ENCODE data around the gene SYT12.
"Not testable (repeated sequence)": the region's sequence is repeated elsewhere in the genome, so short reads cannot be mapped to it uniquely, and the experiment has no call there.

The SYT12 gene

GRCh38 chr11:67022961-67023956 is at the start of gene SYT12:
Gene SYT12, plus strand, starts transcription at chr11:67023134. Its CDS starts 7,011 bp downstream, at chr11:67030145.
- no peak for DNase-seq (ENCODE audit: low read depth in 2 of 2)

- peak; percentile 69 to 76 for DNase-seq (ENCODE audit: low read depth in 2 of 2)
Measured at GRCh38 chr11:66973956-66974580, 48.9 kb upstream of the SYT12 start.

- no peak for DNase-seq (ENCODE audit: low read depth in 2 of 2)
Measured at GRCh38 chr11:66974724-66975404, 48.1 kb upstream of the SYT12 start, which contains the start of gene C11orf86. Gene C11orf86, plus strand, starts transcription at chr11:66975304. Its CDS starts 59 bp downstream, at chr11:66975363.

GRCh38 chr11:66975405-66976027 is 47.4 kb upstream of the SYT12 start:
- no peak for DNase-seq (ENCODE audit: low read depth in 2 of 2)

GRCh38 chr11:66976028-66976467 is 46.9 kb upstream of the SYT12 start:
- no peak for DNase-seq (ENCODE audit: low read depth in 2 of 2)

- no peak for DNase-seq (ENCODE audit: low read depth in 2 of 2)
Measured at GRCh38 chr11:66976925-66977324, 46.0 kb upstream of the SYT12 start.

- DNase-seq (ENCODE audit: low read depth in 2 of 2) = no peak
Measured at GRCh38 chr11:66978229-66978628, 44.7 kb upstream of the SYT12 start.

GRCh38 chr11:66978717-66979116 is 44.2 kb upstream of the SYT12 start:
- no peak for DNase-seq (ENCODE audit: low read depth in 2 of 2)

- no peak for DNase-seq (ENCODE audit: low read depth in 2 of 2)
Measured at GRCh38 chr11:66979336-66979980, 43.5 kb upstream of the SYT12 start.

- peak; percentile 80 to 81 for DNase-seq (ENCODE audit: low read depth in 2 of 2)
Measured at GRCh38 chr11:66981976-66982578, 40.9 kb upstream of the SYT12 start.

GRCh38 chr11:66983275-66983924 is 39.5 kb upstream of the SYT12 start:
- no peak for DNase-seq (ENCODE audit: low read depth in 2 of 2)

- DNase-seq (ENCODE audit: low read depth in 2 of 2) = no peak
Measured at GRCh38 chr11:66985508-66986177, 37.3 kb upstream of the SYT12 start.

GRCh38 chr11:66986178-66986545 is 36.8 kb upstream of the SYT12 start:
- DNase-seq (ENCODE audit: low read depth in 2 of 2) = no peak

- no peak for DNase-seq (ENCODE audit: low read depth in 2 of 2)
Measured at GRCh38 chr11:66987158-66987620, 35.7 kb upstream of the SYT12 start.

GRCh38 chr11:66987924-66988637 is 34.9 kb upstream of the SYT12 start:
- DNase-seq (ENCODE audit: low read depth in 2 of 2) = no peak

GRCh38 chr11:66988741-66989140 is 34.2 kb upstream of the SYT12 start:
- not testable (repeated sequence) for DNase-seq (ENCODE audit: low read depth in 2 of 2)

- not testable (repeated sequence) for DNase-seq (ENCODE audit: low read depth in 2 of 2)
Measured at GRCh38 chr11:66989360-66989759, 33.6 kb upstream of the SYT12 start.

GRCh38 chr11:66992041-66992440 is 30.9 kb upstream of the SYT12 start:
- no peak for DNase-seq (ENCODE audit: low read depth in 2 of 2)

All from fibroblast of skin of left biceps (primary cell).